ENCODE data around the gene DNAH3. TPM values are rescaled to one million over a fixed set of nuclear protein-coding genes. Genes with fewer than 3 reads are reported as not detected.

DNAH3 gene
- polyA plus RNA-seq, 1 donor: 0.16 TPM

- Histone ChIP-seq H3K4me3 (ENCODE audit: low read length) (no peak overlapping the region), H3K4me1 (ENCODE audit: control insufficient read depth, insufficient read depth, low read length) (peaks cover 21% of the 10 kb centered on the region), H3K9me3 (ENCODE audit: control insufficient read depth, low read depth, low read length) (no peaks in the 10 kb centered on the region), H3K36me3 (ENCODE audit: control insufficient read depth, insufficient read depth, low read length) (peaks cover 7% of the 10 kb centered on the region), H3K27me3 (ENCODE audit: control insufficient read depth, insufficient read depth, low read length) (no peaks in the 10 kb centered on the region), H3K27ac (ENCODE audit: low read length) (peak overlapping the region; percentile 79)
- peak; percentile 40 to 68 for DNase-seq
- WGBS (ENCODE audit: insufficient coverage, low lambda C conversion rate): no CpG with 5 or more reads among the region's 2 CpGs
These were observed 239.8 kb downstream of the DNAH3 start for GRCh38 chr16:20910781-20911321.

GRCh38 chr16:20906341-20907255, 244.0 kb downstream of the DNAH3 start:
- peak in 1 of 2 donors; percentile 20 for DNase-seq
- no peak overlapping the region for H3K4me3 ChIP-seq (ENCODE audit: low read length)
- no peaks in the 10 kb centered on the region for H3K9me3 ChIP-seq (ENCODE audit: control insufficient read depth, low read depth, low read length)
- H3K4me1 ChIP-seq (ENCODE audit: control insufficient read depth, insufficient read depth, low read length): peaks cover 52% of the 10 kb centered on the region
- H3K27me3 ChIP-seq (ENCODE audit: control insufficient read depth, insufficient read depth, low read length): no peaks in the 10 kb centered on the region
- WGBS (ENCODE audit: insufficient coverage, low lambda C conversion rate): no CpG with 5 or more reads among the region's 4 CpGs
- H3K27ac ChIP-seq (ENCODE audit: low read length): peak overlapping the region; percentile 2
- H3K36me3 ChIP-seq (ENCODE audit: control insufficient read depth, insufficient read depth, low read length): peaks cover 10% of the 10 kb centered on the region

GRCh38 chr16:20905576-20905975, 245.1 kb downstream of the DNAH3 start:
- no peaks in the 10 kb centered on the region for H3K9me3 ChIP-seq (ENCODE audit: control insufficient read depth, low read depth, low read length)
- DNase-seq: no peak
- no peak overlapping the region for H3K27ac ChIP-seq (ENCODE audit: low read length)
- no CpG with 5 or more reads among the region's 3 CpGs for WGBS (ENCODE audit: insufficient coverage, low lambda C conversion rate)
- H3K27me3 ChIP-seq (ENCODE audit: control insufficient read depth, insufficient read depth, low read length): no peaks in the 10 kb centered on the region
- peaks cover 10% of the 10 kb centered on the region for H3K36me3 ChIP-seq (ENCODE audit: control insufficient read depth, insufficient read depth, low read length)
- H3K4me3 ChIP-seq (ENCODE audit: low read length): no peak overlapping the region
- H3K4me1 ChIP-seq (ENCODE audit: control insufficient read depth, insufficient read depth, low read length): peaks cover 47% of the 10 kb centered on the region

GRCh38 chr16:20904507-20905081, 246.1 kb downstream of the DNAH3 start:
- H3K36me3 ChIP-seq (ENCODE audit: control insufficient read depth, insufficient read depth, low read length): peaks cover 10% of the 10 kb centered on the region
- H3K4me3 ChIP-seq (ENCODE audit: low read length): no peak overlapping the region
- H3K27ac ChIP-seq (ENCODE audit: low read length): peak overlapping the region; percentile 17
- H3K9me3 ChIP-seq (ENCODE audit: control insufficient read depth, low read depth, low read length): no peaks in the 10 kb centered on the region
- peaks cover 47% of the 10 kb centered on the region for H3K4me1 ChIP-seq (ENCODE audit: control insufficient read depth, insufficient read depth, low read length)
- DNase-seq: peak in 1 of 2 donors; percentile 51
- no peaks in the 10 kb centered on the region for H3K27me3 ChIP-seq (ENCODE audit: control insufficient read depth, insufficient read depth, low read length)
- WGBS (ENCODE audit: insufficient coverage, low lambda C conversion rate): 83% methylated on average over 1 of the region's 3 CpGs

GRCh38 chr16:20903899-20904506, 246.6 kb downstream of the DNAH3 start:
- H3K4me1 ChIP-seq (ENCODE audit: control insufficient read depth, insufficient read depth, low read length): peaks cover 49% of the 10 kb centered on the region

GRCh38 chr16:20903116-20903898, 247.3 kb downstream of the DNAH3 start:
- H3K4me1 ChIP-seq (ENCODE audit: control insufficient read depth, insufficient read depth, low read length): peaks cover 52% of the 10 kb centered on the region
- no peaks in the 10 kb centered on the region for H3K9me3 ChIP-seq (ENCODE audit: control insufficient read depth, low read depth, low read length)
- H3K4me3 ChIP-seq (ENCODE audit: low read length): no peak overlapping the region
- H3K27me3 ChIP-seq (ENCODE audit: control insufficient read depth, insufficient read depth, low read length): no peaks in the 10 kb centered on the region
- peaks cover 10% of the 10 kb centered on the region for H3K36me3 ChIP-seq (ENCODE audit: control insufficient read depth, insufficient read depth, low read length)
- H3K27ac ChIP-seq (ENCODE audit: low read length): no peak overlapping the region
- no peak for DNase-seq
- WGBS (ENCODE audit: insufficient coverage, low lambda C conversion rate): no CpG with 5 or more reads among the region's 5 CpGs

More at GRCh38 chr16:20903899-20904506, 246.6 kb downstream of the DNAH3 start:
- DNase-seq: no peak
- Histone ChIP-seq H3K4me3 (ENCODE audit: low read length) (no peak overlapping the region), H3K27me3 (ENCODE audit: control insufficient read depth, insufficient read depth, low read length) (no peaks in the 10 kb centered on the region), H3K27ac (ENCODE audit: low read length) (no peak overlapping the region), H3K9me3 (ENCODE audit: control insufficient read depth, low read depth, low read length) (no peaks in the 10 kb centered on the region), H3K36me3 (ENCODE audit: control insufficient read depth, insufficient read depth, low read length) (peaks cover 10% of the 10 kb centered on the region)
- WGBS (ENCODE audit: insufficient coverage, low lambda C conversion rate): 50% methylated on average over 1 of the region's 5 CpGs

GRCh38 chr16:20902426-20902825, 248.2 kb downstream of the DNAH3 start:
- Histone ChIP-seq H3K9me3 (ENCODE audit: control insufficient read depth, low read depth, low read length) (no peaks in the 10 kb centered on the region), H3K27me3 (ENCODE audit: control insufficient read depth, insufficient read depth, low read length) (no peaks in the 10 kb centered on the region), H3K36me3 (ENCODE audit: control insufficient read depth, insufficient read depth, low read length) (peaks cover 7% of the 10 kb centered on the region), H3K4me1 (ENCODE audit: control insufficient read depth, insufficient read depth, low read length) (peaks cover 57% of the 10 kb centered on the region), H3K4me3 (ENCODE audit: low read length) (peak overlapping the region; percentile 92), H3K27ac (ENCODE audit: low read length) (peak overlapping the region; percentile 93)
- no CpG with 5 or more reads among the region's 6 CpGs for WGBS (ENCODE audit: insufficient coverage, low lambda C conversion rate)
- DNase-seq: no peak

GRCh38 chr16:20901436-20902112, 249.1 kb downstream of the DNAH3 start:
- Histone ChIP-seq H3K36me3 (ENCODE audit: control insufficient read depth, insufficient read depth, low read length) (peaks cover 14% of the 10 kb centered on the region), H3K9me3 (ENCODE audit: control insufficient read depth, low read depth, low read length) (no peaks in the 10 kb centered on the region), H3K27me3 (ENCODE audit: control insufficient read depth, insufficient read depth, low read length) (no peaks in the 10 kb centered on the region), H3K4me3 (ENCODE audit: low read length) (peak overlapping the region; percentile 92), H3K4me1 (ENCODE audit: control insufficient read depth, insufficient read depth, low read length) (peaks cover 58% of the 10 kb centered on the region), H3K27ac (ENCODE audit: low read length) (peak overlapping the region; percentile 93)
- 0% methylated on average over 1 of the region's 27 CpGs for WGBS (ENCODE audit: insufficient coverage, low lambda C conversion rate)
- peak; percentile 37 to 75 for DNase-seq

GRCh38 chr16:20901068-20901435, 249.6 kb downstream of the DNAH3 start:
- H3K4me1 ChIP-seq (ENCODE audit: control insufficient read depth, insufficient read depth, low read length): peaks cover 54% of the 10 kb centered on the region
- no peaks in the 10 kb centered on the region for H3K27me3 ChIP-seq (ENCODE audit: control insufficient read depth, insufficient read depth, low read length)
- no CpG with 5 or more reads among the region's 20 CpGs for WGBS (ENCODE audit: insufficient coverage, low lambda C conversion rate)
- no peaks in the 10 kb centered on the region for H3K9me3 ChIP-seq (ENCODE audit: control insufficient read depth, low read depth, low read length)
- peak overlapping the region; percentile 92 for H3K4me3 ChIP-seq (ENCODE audit: low read length)
- peak in 1 of 2 donors; percentile 69 for DNase-seq
- peaks cover 14% of the 10 kb centered on the region for H3K36me3 ChIP-seq (ENCODE audit: control insufficient read depth, insufficient read depth, low read length)
- peak overlapping the region; percentile 93 for H3K27ac ChIP-seq (ENCODE audit: low read length)

Measured in large intestine (tissue), 3 donors.